K562 (cell line): ENCODE results near the gene VEZF1. TPM values are rescaled to one million over a fixed set of nuclear protein-coding genes. Genes with fewer than 3 reads are reported as not detected.

Source experiments
- CTCF ChIP-seq, 3 experiments: IDR thresholded peaks in 2 of 3; conservative IDR thresholded peaks in 1 of 3; 2 replicates each; pipeline ENCODE4 v1.5.1; 2011 to 2012; ENCODE audit warnings: low read length in 3 of 3, mild to moderate bottlenecking in 3 of 3, control low read depth in 2 of 3, improper control_type of control experiment in 1 of 3, inconsistent platforms in 1 of 3, low read depth in 1 of 3, mixed read lengths in 1 of 3, moderate library complexity in 1 of 3; ENCODE audit not compliant: insufficient read depth in 2 of 3
- FOXO4 ChIP-seq: fragments of 450-650 bp; formaldehyde crosslinking; IDR thresholded peaks from 2 replicates; pipeline ENCODE4 v1.4.0; 2020; ENCODE audit warnings: mild to moderate bottlenecking, moderate library complexity
- HINFP ChIP-seq: fragments of 450-650 bp; conservative IDR thresholded peaks from 2 replicates; pipeline ENCODE4 v1.6.1; 2016; ENCODE audit warnings: missing genetic modification characterization, low read depth, mild to moderate bottlenecking, control low read depth, missing compliant biosample characterization
- MYNN ChIP-seq, 2 experiments: sonication (generic); formaldehyde crosslinking in 1 of 2; IDR thresholded peaks; 2 replicates each; pipeline versions ENCODE4 v1.5.0 to v1.6.1; 2016 to 2020; ENCODE audit warnings: antibody characterized with exemption in 1 of 2, missing genetic modification reagents in 1 of 2
- POLR2B ChIP-seq: fragments of 450-650 bp; IDR thresholded peaks from 2 replicates; pipeline ENCODE4 v1.6.1; 2018; ENCODE audit warnings: low read depth; ENCODE audit not compliant: partially characterized antibody
- POLR2H ChIP-seq: IDR thresholded peaks from 2 replicates; pipeline ENCODE4 v1.6.1; 2016; ENCODE audit warnings: missing genetic modification characterization, low read depth, mild to moderate bottlenecking, control low read depth, missing compliant biosample characterization, moderate library complexity
- PURB ChIP-seq: sonication (generic); formaldehyde crosslinking; IDR thresholded peaks from 2 replicates; pipeline ENCODE4 v1.9.0; 2021; ENCODE audit warnings: low read depth, mild to moderate bottlenecking, missing genetic modification reagents
- RCOR1 ChIP-seq, 2 experiments: IDR thresholded peaks; 2 replicates each; pipeline ENCODE4 v1.6.1; 2012; ENCODE audit warnings: low read depth in 2 of 2, low read length in 2 of 2, borderline replicate concordance in 1 of 2, improper control_type of control experiment in 1 of 2
- SMC3 ChIP-seq: conservative IDR thresholded peaks from 2 replicates; pipeline ENCODE4 v1.6.1; 2011; ENCODE audit warnings: low read depth, low read length, improper control_type of control experiment; ENCODE audit not compliant: insufficient read depth
- SUPT5H ChIP-seq: fragments of 450-650 bp; IDR thresholded peaks from 2 replicates; pipeline ENCODE4 v1.6.1; 2016
- TCF7 ChIP-seq: sonication (generic); IDR thresholded peaks from 2 replicates; pipeline ENCODE4 v1.6.1; 2016; ENCODE audit warnings: antibody characterized with exemption, borderline replicate concordance
- TEAD1 ChIP-seq, 2 experiments: fragments of 450-650 bp in 1 of 2; sonication (generic) in 1 of 2; formaldehyde crosslinking; IDR thresholded peaks; 2 replicates each; pipeline versions ENCODE4 v1.4.0 to v1.8.0; 2020 to 2022; ENCODE audit warnings: mild to moderate bottlenecking in 2 of 2, missing genetic modification reagents in 1 of 2
- THRB ChIP-seq: fragments of 450-650 bp; formaldehyde crosslinking; conservative IDR thresholded peaks from 2 replicates; pipeline ENCODE4 v1.4.0; 2022; ENCODE audit warnings: mild to moderate bottlenecking, missing genetic modification characterization
- ZBTB26 ChIP-seq: fragments of 450-650 bp; formaldehyde crosslinking; IDR thresholded peaks from 2 replicates; pipeline ENCODE4 v1.4.0; 2022; ENCODE audit warnings: missing genetic modification characterization
- ZEB2 ChIP-seq: fragments of 450-650 bp; IDR thresholded peaks from 2 replicates; pipeline ENCODE4 v1.6.1; 2016
- ZNF324 ChIP-seq: fragments of 250-450 bp; sonication (Bioruptor Pico); IDR thresholded peaks from 2 replicates; pipeline ENCODE4 v1.4.0; 2020; ENCODE audit warnings: mild to moderate bottlenecking
- ZNF444 ChIP-seq: fragments of 250-450 bp; sonication (Bioruptor Pico); IDR thresholded peaks from 2 replicates; pipeline ENCODE4 v1.4.0; 2020; ENCODE audit warnings: mild to moderate bottlenecking, moderate library complexity
- ZNF696 ChIP-seq: fragments of 250-450 bp; sonication (Bioruptor Pico); conservative IDR thresholded peaks from 2 replicates; pipeline ENCODE4 v1.4.0; 2020; ENCODE audit warnings: mild to moderate bottlenecking, moderate library complexity
- polyA plus RNA-seq, 8 experiments: library from polyadenylated mRNA; depleted of rRNA in 4 of 8; stranded (reverse) in 5 of 8; unstranded in 3 of 8; fragments of >200 nt; fragmentation: Nextera tagmentation in 2 of 8; fragmentation: Illumina TruSeq in 1 of 8; extraction: Ambion mirVana in 2 of 8; extraction: Trizol in 1 of 8; gene quantifications; 2 replicates each; pipeline versions ENCODE4 v1.2.1 to v1.2.3, GENCODE V29; 2011 to 2014; ENCODE audit warnings: inconsistent platforms in 1 of 8, missing spikeins in 1 of 8
- total RNA-seq, 7 experiments: library from RNA; depleted of rRNA in 6 of 7; stranded (reverse); fragments of >200 nt in 6 of 7; fragmentation: Illumina TruSeq in 2 of 7; extraction: Trizol in 2 of 7; gene quantifications; 2 replicates each; pipeline versions ENCODE4 v1.2.1 to v1.2.3, GENCODE V29; 2011 to 2021; ENCODE audit warnings: low replicate concordance in 1 of 7

VEZF1 gene
- total and polyA plus RNA-seq, 9 of the 15 experiments (the other 6 are each of a cell fraction or from before 2014, with no cell fraction given), result 9.5 to 33.4 (median 22.1) TPM

GRCh38 chr17:57995076-57995956 is 7.3 kb upstream of the VEZF1 start (continued):
- no peak for TF ChIP-seq HINFP (tag)
- TF ChIP-seq SMC3, result peak; percentile 53; the same call in 1 of the 2 replicates
- TF ChIP-seq RCOR1 (IDR thresholded peaks at IDR 0.05; ENCODE audit: borderline replicate concordance in 1 of 2, low read depth in 2 of 2, low read length in 2 of 2), result 0 out of 4 replicates have a peak, but pooled peaks of 1 of the 2 experiments have one; percentile 10
- TF ChIP-seq POLR2B, result peak; percentile 42
- TF ChIP-seq CTCF (IDR thresholded peaks at IDR 0.05 in 2 of 3, conservative IDR thresholded peaks at IDR 0.05 in 1 of 3; ENCODE audit: insufficient read depth in 2 of 3, low read depth in 1 of 3, low read length in 3 of 3), result peak; percentile 70 to 80 (median 78)
- TF ChIP-seq FOXO4 (CRISPR knock-in tag), result 0 out of 2 replicates have a peak, but pooled peaks have one; percentile 35
- no peak for TF ChIP-seq ZNF324 (CRISPR knock-in tag)
- peak; percentile 66; the same call in 1 of the 2 replicates for TF ChIP-seq MYNN (IDR thresholded peaks at IDR 0.05)
- TF ChIP-seq MYNN (CRISPR knock-in tag; IDR thresholded peaks at IDR 0.05), result no peak
- TF ChIP-seq THRB (CRISPR knock-in tag), result 0 out of 2 replicates have a peak, but pooled peaks have one; percentile 28
- TF ChIP-seq ZEB2, result no peak
- TF ChIP-seq ZBTB26 (CRISPR knock-in tag), result 0 out of 2 replicates have a peak, but pooled peaks have one; percentile 24
- peak; percentile 73 for TF ChIP-seq SUPT5H
- TF ChIP-seq ZNF696, result no peak
- no peak for TF ChIP-seq PURB (CRISPR knock-in tag)
- 0 out of 2 replicates have a peak, but pooled peaks have one; percentile 24 for TF ChIP-seq ZNF444 (CRISPR knock-in tag)
- TF ChIP-seq TCF7, result peak; percentile 48; the same call in 1 of the 2 replicates
- 0 out of 2 replicates have a peak, but pooled peaks have one; percentile 8 for TF ChIP-seq POLR2H (tag)
- TF ChIP-seq TEAD1 (CRISPR knock-in tag; IDR thresholded peaks at IDR 0.05), result peak in 1 of 2 experiments; percentile 23; a peak in 1 of 4 replicates
